Measurements from ENCODE around the gene ACAD11.

The ACAD11 gene

GRCh38 chr3:132555306-132556035, 104.1 kb downstream of the ACAD11 start:
- TF ChIP-seq TARDBP (IDR thresholded peaks at IDR 0.05) = no peak
- TF ChIP-seq SUZ12 (IDR thresholded peaks at IDR 0.05) = no peak
- TF ChIP-seq ZNF384 (IDR thresholded peaks at IDR 0.05) = no peak
- no peak for TF ChIP-seq PKNOX1 (IDR thresholded peaks at IDR 0.05)
- no peak for TF ChIP-seq CTBP1 (IDR thresholded peaks at IDR 0.05; ENCODE audit: borderline replicate concordance)
- no peak for TF ChIP-seq FOXM1 (IDR thresholded peaks at IDR 0.05; ENCODE audit: borderline replicate concordance)
- TF ChIP-seq FOXA1 (IDR thresholded peaks at IDR 0.05) = no peak
- no peak for TF ChIP-seq NFRKB (IDR thresholded peaks at IDR 0.05)
- no peak for TF ChIP-seq ARNT (IDR thresholded peaks at IDR 0.05)
- no peak for TF ChIP-seq ELF4 (IDR thresholded peaks at IDR 0.05)
- no peak for TF ChIP-seq L3MBTL2 (conservative IDR thresholded peaks at IDR 0.05)
- ChIA-PET POLR2A (no interaction called here), CTCF (interaction anchor here (0.7 kb wide), 1 partner anchor 87 kb away, joined by 4 read pairs; no protein-coding TSS in a partner anchor)
- DNase-seq (ENCODE audit: extremely low spot score) = no peak

DNA sequence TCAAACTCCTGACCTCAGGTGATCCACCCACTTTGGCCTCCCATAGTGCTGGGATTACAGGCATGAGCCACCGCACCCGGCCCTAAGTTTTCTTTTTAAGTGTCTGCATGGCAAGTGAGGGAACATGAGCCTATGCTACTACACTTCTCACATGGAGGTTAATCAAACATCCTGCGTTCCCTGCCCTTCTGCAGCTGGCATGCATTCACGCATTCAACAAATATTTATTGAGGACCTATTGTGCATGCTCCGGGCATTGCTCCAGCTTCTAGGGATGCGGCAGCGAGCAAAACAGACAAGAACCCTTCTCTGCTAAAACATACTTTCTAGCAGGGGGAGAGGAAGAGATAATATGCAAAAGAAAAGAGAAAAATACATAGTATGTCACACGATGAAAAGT, 105.2 kb downstream of the ACAD11 start:
- ChIA-PET CTCF (no interaction called here), POLR2A (no interaction called here)
- TF ChIP-seq CTBP1 (IDR thresholded peaks at IDR 0.05; ENCODE audit: borderline replicate concordance) (no peak), ZNF384 (IDR thresholded peaks at IDR 0.05) (no peak), ELF4 (IDR thresholded peaks at IDR 0.05) (no peak), SP1 (IDR thresholded peaks at IDR 0.05) (no peak), L3MBTL2 (conservative IDR thresholded peaks at IDR 0.05) (no peak), ARNT (IDR thresholded peaks at IDR 0.05) (no peak), FOXA1 (IDR thresholded peaks at IDR 0.05) (no peak), FOXK2 (IDR thresholded peaks at IDR 0.05) (no peak), LEF1 (IDR thresholded peaks at IDR 0.05; ENCODE audit: borderline replicate concordance) (no peak), SUZ12 (IDR thresholded peaks at IDR 0.05) (no peak)
- DNase-seq (ENCODE audit: extremely low spot score) = no peak

DNA sequence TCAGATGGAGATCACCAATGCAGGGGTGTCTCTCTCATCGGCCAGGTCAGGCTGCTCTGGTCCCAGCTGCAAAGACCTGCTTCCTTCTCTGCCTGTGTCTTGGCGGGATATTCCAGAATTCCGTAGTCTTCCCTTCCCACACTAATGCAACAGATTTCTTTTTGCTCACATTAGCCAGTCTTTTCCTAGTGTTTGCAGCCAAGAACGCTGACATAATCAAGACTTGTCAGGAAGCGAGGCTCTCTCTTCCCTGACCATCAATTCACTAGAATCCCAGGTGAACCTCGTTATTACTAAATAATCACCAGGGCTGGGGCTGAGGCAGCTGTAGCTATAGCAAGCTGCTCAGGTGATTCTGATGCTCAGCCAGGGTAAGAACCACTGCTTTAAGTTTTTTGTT, 105.8 kb downstream of the ACAD11 start:
- DNase-seq (ENCODE audit: extremely low spot score) = no peak
- POLR2A ChIA-PET = no interaction called here
- TF ChIP-seq PKNOX1 (IDR thresholded peaks at IDR 0.05) (no peak), ZNF384 (IDR thresholded peaks at IDR 0.05) (no peak), HDGF (IDR thresholded peaks at IDR 0.05; ENCODE audit: borderline replicate concordance) (no peak), SP1 (IDR thresholded peaks at IDR 0.05) (no peak), ELF4 (IDR thresholded peaks at IDR 0.05) (no peak), FOXA1 (IDR thresholded peaks at IDR 0.05) (no peak), FOXM1 (IDR thresholded peaks at IDR 0.05; ENCODE audit: borderline replicate concordance) (no peak), BHLHE40 (IDR thresholded peaks at IDR 0.05; ENCODE audit: borderline replicate concordance) (no peak)
- CTCF ChIA-PET = no interaction called here

- no peak for DNase-seq (ENCODE audit: extremely low spot score)
- CTCF ChIA-PET = no interaction called here
Observed at GRCh38 chr3:132550579-132551305, 108.9 kb downstream of the ACAD11 start.

GRCh38 chr3:132549890-132550578, 109.6 kb downstream of the ACAD11 start:
- CTCF ChIA-PET = interaction anchor here (0.6 kb wide), 1 partner anchor 44 kb away, joined by 3 read pairs; no protein-coding TSS in a partner anchor
- POLR2A ChIA-PET = no interaction called here
- TF ChIP-seq ZNF384 (IDR thresholded peaks at IDR 0.05) (no peak), CTBP1 (IDR thresholded peaks at IDR 0.05; ENCODE audit: borderline replicate concordance) (no peak), FOXK2 (IDR thresholded peaks at IDR 0.05) (no peak), SUZ12 (IDR thresholded peaks at IDR 0.05) (no peak), HDGF (IDR thresholded peaks at IDR 0.05; ENCODE audit: borderline replicate concordance) (no peak), ELF4 (IDR thresholded peaks at IDR 0.05) (no peak), FOXM1 (IDR thresholded peaks at IDR 0.05; ENCODE audit: borderline replicate concordance) (no peak), TARDBP (IDR thresholded peaks at IDR 0.05) (no peak)
- no peak for DNase-seq (ENCODE audit: extremely low spot score)

More at GRCh38 chr3:132550579-132551305, 108.9 kb downstream of the ACAD11 start:
- TF ChIP-seq SUZ12 (IDR thresholded peaks at IDR 0.05) (no peak), L3MBTL2 (conservative IDR thresholded peaks at IDR 0.05) (no peak), ZNF384 (IDR thresholded peaks at IDR 0.05) (no peak), FOXA1 (IDR thresholded peaks at IDR 0.05) (no peak), CTBP1 (IDR thresholded peaks at IDR 0.05; ENCODE audit: borderline replicate concordance) (no peak), TARDBP (IDR thresholded peaks at IDR 0.05) (no peak), NFRKB (IDR thresholded peaks at IDR 0.05) (no peak), BHLHE40 (IDR thresholded peaks at IDR 0.05; ENCODE audit: borderline replicate concordance) (no peak), PKNOX1 (IDR thresholded peaks at IDR 0.05) (no peak), LEF1 (IDR thresholded peaks at IDR 0.05; ENCODE audit: borderline replicate concordance) (no peak), FOXK2 (IDR thresholded peaks at IDR 0.05) (no peak), HDGF (IDR thresholded peaks at IDR 0.05; ENCODE audit: borderline replicate concordance) (no peak), SP1 (IDR thresholded peaks at IDR 0.05) (no peak), ELF4 (IDR thresholded peaks at IDR 0.05) (no peak)
- POLR2A ChIA-PET = no interaction called here
